ENCODE data around the gene CCT3. TPM values are rescaled to one million over a fixed set of nuclear protein-coding genes. Genes with fewer than 3 reads are reported as not detected.

Gene CCT3
- total RNA-seq, 3 donors from 2014 or later (not counting 1 experiment from before 2014, with no cell fraction given), result 70.3 to 87.5 (median 79.8) TPM

DNA sequence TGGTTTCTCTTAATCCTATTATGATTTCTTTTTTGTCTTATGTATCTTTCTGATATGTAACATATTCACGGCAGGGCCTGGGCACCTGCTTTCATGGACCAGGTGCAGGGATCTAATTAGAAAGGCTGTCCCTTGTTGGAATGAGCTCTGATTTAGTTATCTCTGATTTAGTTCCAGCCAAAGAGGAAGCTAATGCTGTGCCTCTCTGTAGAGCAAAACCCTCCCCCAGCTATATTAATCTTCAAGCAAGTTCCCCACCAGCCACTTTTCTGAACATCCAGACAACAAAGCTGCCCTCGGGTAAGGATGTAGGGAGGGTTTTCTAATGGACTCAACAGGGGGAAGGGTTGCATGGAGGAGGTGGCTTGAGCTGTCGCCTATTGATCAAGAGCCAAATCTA lies 6.3 kb upstream of the CCT3 start:
- no peak overlapping the region for H3K27ac ChIP-seq (ENCODE audit: low read length)
- H3K9me3 ChIP-seq (ENCODE audit: control insufficient read depth, insufficient read depth, low read length), result no peaks in the 10 kb centered on the region
- no peak for DNase-seq
- H3K36me3 ChIP-seq (ENCODE audit: control insufficient read depth, insufficient read depth, low read length), result no peaks in the 10 kb centered on the region
- peaks cover 4% of the 10 kb centered on the region for H3K27me3 ChIP-seq (ENCODE audit: control insufficient read depth, insufficient read depth, low read length)
- intact Hi-C loops (cut with micrococcal nuclease), result no loop called here
- Mint-ChIP-seq H3K27me3 (ENCODE audit: low read depth in 2 of 2) (peaks cover 12 to 26% of the 10 kb centered on the region in 2 donors), H3K4me1 (peaks cover 0 to under 1% of the 10 kb centered on the region in 2 donors), H3K36me3 (no peaks in the 10 kb centered on the region), H3K27ac (no peak overlapping the region), H3K9me3 (no peaks in the 10 kb centered on the region), H3K4me3 (no peak overlapping the region)
- no peak for ATAC-seq
- no peak overlapping the region for H3K4me3 ChIP-seq (ENCODE audit: low read length)
- no peaks in the 10 kb centered on the region for H3K4me1 ChIP-seq (ENCODE audit: control insufficient read depth, insufficient read depth, low read length)
- WGBS (ENCODE audit: insufficient coverage), result 80% methylated on average over 3 of the region's 3 CpGs
- TF ChIP-seq, protein P1, sequence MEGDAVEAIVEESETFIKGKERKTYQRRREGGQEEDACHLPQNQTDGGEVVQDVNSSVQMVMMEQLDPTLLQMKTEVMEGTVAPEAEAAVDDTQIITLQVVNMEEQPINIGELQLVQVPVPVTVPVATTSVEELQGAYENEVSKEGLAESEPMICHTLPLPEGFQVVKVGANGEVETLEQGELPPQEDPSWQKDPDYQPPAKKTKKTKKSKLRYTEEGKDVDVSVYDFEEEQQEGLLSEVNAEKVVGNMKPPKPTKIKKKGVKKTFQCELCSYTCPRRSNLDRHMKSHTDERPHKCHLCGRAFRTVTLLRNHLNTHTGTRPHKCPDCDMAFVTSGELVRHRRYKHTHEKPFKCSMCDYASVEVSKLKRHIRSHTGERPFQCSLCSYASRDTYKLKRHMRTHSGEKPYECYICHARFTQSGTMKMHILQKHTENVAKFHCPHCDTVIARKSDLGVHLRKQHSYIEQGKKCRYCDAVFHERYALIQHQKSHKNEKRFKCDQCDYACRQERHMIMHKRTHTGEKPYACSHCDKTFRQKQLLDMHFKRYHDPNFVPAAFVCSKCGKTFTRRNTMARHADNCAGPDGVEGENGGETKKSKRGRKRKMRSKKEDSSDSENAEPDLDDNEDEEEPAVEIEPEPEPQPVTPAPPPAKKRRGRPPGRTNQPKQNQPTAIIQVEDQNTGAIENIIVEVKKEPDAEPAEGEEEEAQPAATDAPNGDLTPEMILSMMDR (IDR thresholded peaks at IDR 0.05), result no peak

DNA sequence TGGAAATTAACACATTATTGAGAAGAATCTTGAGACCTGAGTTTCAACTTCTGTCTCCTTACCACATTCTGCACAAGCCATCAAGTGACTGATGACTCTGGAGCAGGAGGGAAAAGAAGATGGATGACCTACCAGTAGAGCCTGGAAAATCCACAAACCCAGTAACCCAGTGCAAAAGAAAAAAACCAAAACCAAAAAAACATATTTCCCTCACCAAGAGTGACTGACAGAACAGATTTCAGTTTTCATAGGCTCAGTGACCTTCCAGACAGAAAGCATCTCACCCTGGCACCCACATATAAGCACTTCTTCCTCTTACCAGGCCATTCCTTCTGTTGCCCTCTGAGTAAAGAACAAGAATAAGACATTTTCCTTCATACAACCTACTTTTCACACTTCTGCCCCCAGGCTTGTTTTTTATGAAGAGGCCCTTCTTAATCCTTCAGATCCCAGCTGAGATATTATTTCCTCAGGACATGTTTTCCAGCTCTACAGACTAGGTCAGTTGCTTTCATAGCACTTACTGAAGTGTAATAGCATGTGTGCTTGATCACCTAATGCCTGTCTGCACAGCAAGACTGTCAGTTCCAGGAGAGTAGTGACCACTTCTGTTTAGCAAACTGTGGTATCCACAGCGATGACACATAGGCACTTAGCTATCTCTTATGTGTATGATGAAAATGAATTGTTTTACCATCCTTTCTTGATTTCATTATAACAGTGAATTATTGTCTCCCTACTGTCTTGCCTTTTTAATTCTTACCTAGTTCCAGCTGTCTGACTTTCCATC lies 4.3 kb upstream of the CCT3 start:
- Histone ChIP-seq H3K4me1 (ENCODE audit: control insufficient read depth, insufficient read depth, low read length) (peaks cover 11% of the 10 kb centered on the region), H3K27me3 (ENCODE audit: control insufficient read depth, insufficient read depth, low read length) (peaks cover 4% of the 10 kb centered on the region), H3K27ac (ENCODE audit: low read length) (no peak overlapping the region), H3K9me3 (ENCODE audit: control insufficient read depth, insufficient read depth, low read length) (no peaks in the 10 kb centered on the region), H3K36me3 (ENCODE audit: control insufficient read depth, insufficient read depth, low read length) (no peaks in the 10 kb centered on the region), H3K4me3 (ENCODE audit: low read length) (no peak overlapping the region)
- H3K27me3 Mint-ChIP-seq (ENCODE audit: low read depth in 2 of 2), result peaks cover 10 to 24% of the 10 kb centered on the region in 2 donors
- intact Hi-C loops (cut with micrococcal nuclease), result no loop called here
- no peak overlapping the region for H3K27ac Mint-ChIP-seq
- no peak for ATAC-seq
- no peak overlapping the region for H3K4me3 Mint-ChIP-seq
- no peaks in the 10 kb centered on the region for H3K9me3 Mint-ChIP-seq
- H3K4me1 Mint-ChIP-seq, result peaks cover 13 to 17% of the 10 kb centered on the region in 2 donors
- no CpG with 5 or more reads among the region's 1 CpG for whole genome bisulfite sequencing (ENCODE audit: insufficient coverage)
- TF ChIP-seq, protein P1 (IDR thresholded peaks at IDR 0.05), result no peak
- DNase-seq, result no peak
- no peaks in the 10 kb centered on the region for H3K36me3 Mint-ChIP-seq

DNA sequence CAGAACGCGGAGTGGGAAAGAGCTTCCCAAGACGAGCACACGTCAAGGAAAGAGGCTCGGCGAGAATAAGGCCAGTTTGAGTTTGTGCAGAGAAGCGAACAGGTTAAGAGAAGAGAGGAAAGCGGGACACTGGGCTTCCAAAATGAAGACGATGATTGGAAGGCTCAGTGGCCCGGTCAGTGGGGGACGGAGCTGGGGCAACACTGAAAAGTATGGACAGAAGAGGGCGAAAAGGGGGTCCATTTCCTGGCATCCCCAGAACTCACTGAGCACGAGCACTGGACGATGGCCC lies 258 bp downstream of the CCT3 start:
- Histone ChIP-seq H3K27me3 (ENCODE audit: control insufficient read depth, insufficient read depth, low read length) (no peaks in the 10 kb centered on the region), H3K36me3 (ENCODE audit: control insufficient read depth, insufficient read depth, low read length) (peaks cover 26% of the 10 kb centered on the region), H3K27ac (ENCODE audit: low read length) (peak overlapping the region; percentile 88), H3K9me3 (ENCODE audit: control insufficient read depth, insufficient read depth, low read length) (no peaks in the 10 kb centered on the region), H3K4me1 (ENCODE audit: control insufficient read depth, insufficient read depth, low read length) (peaks cover 18% of the 10 kb centered on the region), H3K4me3 (ENCODE audit: low read length) (peak overlapping the region; percentile 84)
- H3K4me3 Mint-ChIP-seq, result peak overlapping the region; percentile 95
- ATAC-seq, result peak in 1 of 3 donors; percentile 0
- peaks cover 6% of the 10 kb centered on the region for H3K36me3 Mint-ChIP-seq
- no peaks in the 10 kb centered on the region for H3K27me3 Mint-ChIP-seq (ENCODE audit: low read depth in 2 of 2)
- 0% methylated on average over 14 of the region's 14 CpGs for WGBS (ENCODE audit: insufficient coverage)
- TF ChIP-seq, protein P1 (IDR thresholded peaks at IDR 0.05), result no peak
- peak overlapping the region; percentile 95 for H3K27ac Mint-ChIP-seq
- H3K4me1 Mint-ChIP-seq, result peaks cover 38 to 41% of the 10 kb centered on the region in 2 donors
- no peaks in the 10 kb centered on the region for H3K9me3 Mint-ChIP-seq
- intact Hi-C loops (cut with micrococcal nuclease), result loop anchor here (5.0 kb wide), 1 partner anchor 164 kb away; the partner anchor contains the start of gene MEF2D
- DNase-seq, result no peak
